GM19463 (cell line): Measurements from ENCODE around the gene PROKR2.

Source experiments
- ATAC-seq: cut with Tn5 transposase; IDR thresholded peaks from one replicate; pipeline ENCODE4 v1.9.1; 2021; ENCODE audit warnings: mild to moderate bottlenecking, moderate library complexity; ENCODE audit not compliant: unreplicated experiment

PROKR2 gene

GRCh38 chr20:5290596-5290995, 26.2 kb downstream of the PROKR2 start:
- ATAC-seq: no peak

GRCh38 chr20:5282561-5282960, 34.2 kb downstream of the PROKR2 start:
- ATAC-seq: no peak

DNA sequence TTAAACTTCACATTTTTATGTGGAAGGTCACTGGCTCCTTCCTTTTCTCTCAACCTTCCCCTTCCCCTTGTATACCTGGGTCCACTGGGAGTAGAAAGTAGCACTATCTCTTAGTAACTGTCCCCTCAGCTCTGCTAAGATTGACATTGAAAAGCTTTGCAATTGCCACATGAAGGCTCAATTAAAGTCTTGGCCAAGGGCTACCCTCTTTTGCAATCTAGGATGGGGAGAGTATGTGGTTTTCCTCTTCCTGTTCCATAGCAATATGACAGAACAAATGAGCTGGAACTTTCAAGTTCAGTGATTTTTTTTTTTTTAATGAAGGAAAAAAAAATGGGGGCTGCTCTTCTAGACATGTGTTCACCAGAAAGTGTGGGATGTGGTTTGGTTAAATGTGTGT, 37.1 kb downstream of the PROKR2 start:
- no peak for ATAC-seq

DNA sequence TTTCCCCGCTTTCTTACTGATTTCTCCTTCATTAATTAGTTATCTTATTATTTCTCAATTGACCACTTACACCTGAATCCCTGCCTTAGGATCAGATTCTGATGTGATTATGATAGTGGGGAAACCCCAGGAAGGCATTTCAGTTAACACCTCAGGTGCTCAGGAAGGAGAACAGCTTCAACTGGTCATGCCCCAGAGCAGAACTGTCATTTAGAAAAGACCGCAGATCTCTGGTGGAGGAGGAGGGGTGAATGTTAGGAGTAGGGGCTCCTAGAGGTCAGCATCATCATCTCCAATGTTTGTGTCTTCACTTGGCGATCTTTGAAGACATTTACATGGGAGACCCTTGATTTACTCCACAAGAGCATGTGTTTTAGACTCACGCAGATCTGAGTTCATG, 44.5 kb downstream of the PROKR2 start:
- ATAC-seq: no peak

GRCh38 chr20:5270603-5271002, 46.2 kb downstream of the PROKR2 start:
- no peak for ATAC-seq

DNA sequence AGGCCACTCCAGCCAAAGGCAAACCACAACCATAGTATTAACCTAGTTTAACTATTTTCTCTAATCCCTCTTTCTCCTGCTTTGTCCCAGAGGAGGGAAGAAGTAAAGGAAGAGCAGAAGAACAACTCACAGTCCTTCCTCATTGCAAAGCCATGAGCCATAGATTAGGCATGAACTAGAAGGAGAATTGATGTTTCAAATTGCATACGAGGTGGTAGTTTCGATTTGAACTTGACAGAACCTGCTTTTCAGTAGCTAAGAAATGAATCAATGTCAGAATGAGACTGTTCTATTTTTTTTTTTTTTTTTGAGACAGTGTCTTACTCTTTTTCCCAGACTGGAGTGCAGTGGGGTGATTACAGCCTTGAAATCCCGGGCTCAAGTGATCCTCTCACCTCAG, 48.3 kb downstream of the PROKR2 start:
- no peak for ATAC-seq

DNA sequence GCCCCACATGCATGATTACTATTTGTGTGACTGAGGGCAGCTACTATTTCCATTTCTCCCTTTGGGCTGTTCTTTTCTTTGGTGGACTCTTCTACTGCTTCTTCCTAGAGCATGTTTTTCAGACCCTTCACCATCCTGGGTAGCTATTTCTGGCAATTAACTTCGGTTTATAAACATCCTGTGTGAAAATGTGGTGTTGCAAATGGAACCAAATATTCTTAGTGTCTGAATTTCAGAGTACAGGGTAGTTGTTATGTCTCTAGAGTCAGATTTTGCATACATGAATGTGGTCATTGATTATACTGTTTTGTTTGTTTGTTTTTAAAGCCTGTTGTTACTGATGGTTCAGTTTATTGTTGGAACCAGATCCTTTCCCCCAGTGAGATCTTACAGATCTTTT, 49.7 kb downstream of the PROKR2 start:
- no peak for ATAC-seq
